ENCODE data around the gene RETREG2. TPM values are rescaled to one million over a fixed set of nuclear protein-coding genes. Genes with fewer than 3 reads are reported as not detected.

Gene RETREG2
- total RNA-seq, 6 experiments from 2014 or later, result 77.3 to 102 (median 85.5) TPM

- H3K27me3 Mint-ChIP-seq (ENCODE audit: insufficient read depth), result no peaks in the 10 kb centered on the region; the same call in none of the 2 replicates
- peaks cover 5% of the 10 kb centered on the region; the same call in 1 of the 2 replicates for H3K36me3 Mint-ChIP-seq (ENCODE audit: low read depth)
- H3K9me3 Mint-ChIP-seq, result no peaks in the 10 kb centered on the region
- no peak overlapping the region for H3K27ac Mint-ChIP-seq
- peaks cover 55% of the 10 kb centered on the region for H3K4me1 Mint-ChIP-seq (ENCODE audit: low read depth)
- H3K4me3 Mint-ChIP-seq, result no peak overlapping the region
- TF ChIP-seq, protein P1, sequence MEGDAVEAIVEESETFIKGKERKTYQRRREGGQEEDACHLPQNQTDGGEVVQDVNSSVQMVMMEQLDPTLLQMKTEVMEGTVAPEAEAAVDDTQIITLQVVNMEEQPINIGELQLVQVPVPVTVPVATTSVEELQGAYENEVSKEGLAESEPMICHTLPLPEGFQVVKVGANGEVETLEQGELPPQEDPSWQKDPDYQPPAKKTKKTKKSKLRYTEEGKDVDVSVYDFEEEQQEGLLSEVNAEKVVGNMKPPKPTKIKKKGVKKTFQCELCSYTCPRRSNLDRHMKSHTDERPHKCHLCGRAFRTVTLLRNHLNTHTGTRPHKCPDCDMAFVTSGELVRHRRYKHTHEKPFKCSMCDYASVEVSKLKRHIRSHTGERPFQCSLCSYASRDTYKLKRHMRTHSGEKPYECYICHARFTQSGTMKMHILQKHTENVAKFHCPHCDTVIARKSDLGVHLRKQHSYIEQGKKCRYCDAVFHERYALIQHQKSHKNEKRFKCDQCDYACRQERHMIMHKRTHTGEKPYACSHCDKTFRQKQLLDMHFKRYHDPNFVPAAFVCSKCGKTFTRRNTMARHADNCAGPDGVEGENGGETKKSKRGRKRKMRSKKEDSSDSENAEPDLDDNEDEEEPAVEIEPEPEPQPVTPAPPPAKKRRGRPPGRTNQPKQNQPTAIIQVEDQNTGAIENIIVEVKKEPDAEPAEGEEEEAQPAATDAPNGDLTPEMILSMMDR (IDR thresholded peaks at IDR 0.05), result no peak
- no peak for DNase-seq
Measured at GRCh38 chr2:219157396-219157795, 20.7 kb upstream of the RETREG2 start.

GRCh38 chr2:219158025-219158424 is 20.1 kb upstream of the RETREG2 start:
- H3K27me3 Mint-ChIP-seq (ENCODE audit: insufficient read depth), result no peaks in the 10 kb centered on the region; the same call in none of the 2 replicates
- H3K27ac Mint-ChIP-seq, result peak overlapping the region; percentile 29; the same call in 1 of the 2 replicates
- H3K9me3 Mint-ChIP-seq, result no peaks in the 10 kb centered on the region
- no peak for DNase-seq
- H3K4me1 Mint-ChIP-seq (ENCODE audit: low read depth), result peaks cover 55% of the 10 kb centered on the region
- peaks cover 5% of the 10 kb centered on the region; the same call in 1 of the 2 replicates for H3K36me3 Mint-ChIP-seq (ENCODE audit: low read depth)
- H3K4me3 Mint-ChIP-seq, result peak overlapping the region; percentile 57
- TF ChIP-seq, protein P1 (IDR thresholded peaks at IDR 0.05), result no peak

DNA sequence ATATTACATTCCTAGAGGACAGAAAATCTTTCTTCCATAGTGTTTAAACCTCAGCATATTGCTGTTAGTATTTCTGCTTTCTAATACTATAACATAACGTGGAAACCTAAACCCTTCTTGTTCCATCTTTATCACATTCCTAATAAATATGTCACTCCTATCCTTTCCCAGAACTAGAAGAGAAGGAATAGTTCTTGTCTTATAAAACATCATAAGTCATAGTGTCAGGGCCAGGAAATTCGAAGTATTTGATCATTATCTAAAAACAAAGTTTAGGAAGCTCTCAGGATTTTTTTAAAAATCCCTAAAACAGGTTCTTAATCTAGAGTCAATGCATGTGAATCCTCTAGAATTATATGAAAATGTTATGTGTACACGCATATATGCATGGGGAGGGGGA is 19.5 kb upstream of the RETREG2 start:
- peak; percentile 35 for DNase-seq
- peaks cover 55% of the 10 kb centered on the region for H3K4me1 Mint-ChIP-seq (ENCODE audit: low read depth)
- H3K27ac Mint-ChIP-seq, result peak overlapping the region; percentile 25; the same call in 1 of the 2 replicates
- H3K27me3 Mint-ChIP-seq (ENCODE audit: insufficient read depth), result no peaks in the 10 kb centered on the region; the same call in none of the 2 replicates
- peaks cover 5% of the 10 kb centered on the region; the same call in 1 of the 2 replicates for H3K36me3 Mint-ChIP-seq (ENCODE audit: low read depth)
- TF ChIP-seq, protein P1 (IDR thresholded peaks at IDR 0.05), result no peak
- H3K4me3 Mint-ChIP-seq, result peak overlapping the region; percentile 57
- no peaks in the 10 kb centered on the region for H3K9me3 Mint-ChIP-seq

DNA sequence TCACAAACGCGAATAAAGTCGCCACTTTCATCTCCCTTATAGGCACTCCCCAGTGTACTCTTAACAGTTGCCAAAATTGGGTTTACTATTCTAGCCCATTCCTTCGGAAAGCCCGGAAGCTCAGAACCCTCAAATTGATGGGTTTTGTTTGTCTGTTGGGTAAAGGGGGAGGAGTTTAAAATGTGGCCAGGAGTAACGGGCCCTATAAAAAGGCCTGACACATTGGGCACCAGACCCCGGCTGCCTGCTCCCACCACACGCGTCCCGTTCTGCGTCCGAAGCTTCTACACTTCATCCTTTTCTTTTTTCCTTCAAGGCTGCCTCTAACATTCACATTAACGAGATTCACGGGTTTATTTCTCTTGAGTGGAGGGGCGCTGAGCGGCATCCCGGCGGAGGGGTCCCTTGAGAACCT is 18.3 kb upstream of the RETREG2 start:
- peaks cover 5% of the 10 kb centered on the region; the same call in 1 of the 2 replicates for H3K36me3 Mint-ChIP-seq (ENCODE audit: low read depth)
- no peak for DNase-seq
- H3K27me3 Mint-ChIP-seq (ENCODE audit: insufficient read depth), result no peaks in the 10 kb centered on the region; the same call in none of the 2 replicates
- peak overlapping the region; percentile 93 for H3K4me3 Mint-ChIP-seq
- no peaks in the 10 kb centered on the region for H3K9me3 Mint-ChIP-seq
- H3K4me1 Mint-ChIP-seq (ENCODE audit: low read depth), result peaks cover 46% of the 10 kb centered on the region
- H3K27ac Mint-ChIP-seq, result peak overlapping the region; percentile 92
- TF ChIP-seq, protein P1 (IDR thresholded peaks at IDR 0.05), result no peak

DNA sequence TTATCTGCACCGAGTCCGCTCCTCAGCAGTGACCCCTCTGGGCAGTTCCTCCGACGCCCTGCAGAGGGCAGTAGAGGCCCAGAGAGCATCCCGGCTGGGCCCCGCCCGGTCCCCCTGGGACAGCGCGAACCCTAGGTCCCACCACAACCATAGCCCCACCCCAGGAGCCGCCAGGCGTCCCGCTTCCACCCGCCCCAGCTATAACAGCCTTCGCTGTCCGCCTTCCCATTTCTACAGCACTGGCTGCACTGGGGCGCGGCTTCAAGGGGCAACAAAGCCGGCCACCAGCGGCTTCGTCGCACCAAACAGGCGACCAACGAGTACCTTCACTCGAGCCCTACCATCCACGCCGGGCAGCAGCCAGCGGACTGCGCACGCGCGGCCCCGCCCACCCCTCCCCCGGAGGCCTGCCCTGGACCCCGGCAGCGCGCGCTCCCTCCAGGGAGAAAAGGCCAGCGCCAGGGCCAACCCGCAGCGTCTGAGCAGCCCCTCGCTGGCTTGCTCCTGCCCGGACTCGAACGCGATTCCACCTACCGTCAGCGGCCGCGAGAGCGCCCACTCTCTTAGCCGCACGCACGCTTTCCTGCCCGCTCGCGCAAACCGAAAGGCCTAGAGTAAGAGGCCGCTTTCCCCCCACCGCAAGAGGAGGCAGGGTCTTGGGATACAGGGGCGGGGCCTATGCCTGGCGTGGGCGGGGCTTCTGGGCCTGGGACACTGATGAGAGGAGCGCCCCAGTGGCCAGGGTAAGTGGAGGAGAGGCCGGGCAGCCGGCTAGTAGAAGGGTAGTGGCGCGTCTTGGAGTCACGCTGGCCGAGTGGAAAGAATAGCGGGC is 17.7 kb upstream of the RETREG2 start, which contains the start of gene NHEJ1:
Gene NHEJ1 (minus strand): TSS at position 630 of the 832 bp plus-strand sequence. CDS start 2,453 bp downstream, outside the sequence.
- TF ChIP-seq, protein P1 (IDR thresholded peaks at IDR 0.05), result peak; percentile 99
- Mint-ChIP-seq H3K27ac (peak within 1 kb of the TSS; percentile 92), H3K27me3 (ENCODE audit: insufficient read depth) (no peaks in the 10 kb centered on the region; the same call in none of the 2 replicates), H3K4me3 (peak within 1 kb of the TSS; percentile 93), H3K4me1 (ENCODE audit: low read depth) (peaks cover 46% of the 10 kb centered on the region), H3K36me3 (ENCODE audit: low read depth) (peaks cover 5% of the 10 kb centered on the region; the same call in 1 of the 2 replicates), H3K9me3 (no peaks in the 10 kb centered on the region)
- peak; percentile 90 for DNase-seq
